HFF-Myc (cell line): ENCODE measurements around the gene TTC7B.

Experiments used
- DNase-seq: peaks from one replicate; pipeline ENCODE4 v3.0.0-alpha.2; 2011; ENCODE audit warnings: low read depth; ENCODE audit errors: extremely low read depth
- H3K4me3 ChIP-seq: replicated peaks from 2 replicates; pipeline ENCODE4 v1.5.1; 2011; ENCODE audit warnings: low read depth, mild to moderate bottlenecking, control low read depth, low read length
- TF ChIP-seq, protein P1 (sequence below): IDR thresholded peaks from 2 replicates; pipeline ENCODE4 v1.5.1; 2012; ENCODE audit warnings: mild to moderate bottlenecking, low read depth, low read length, control low read depth; ENCODE audit errors: missing control alignments

Gene TTC7B

DNA sequence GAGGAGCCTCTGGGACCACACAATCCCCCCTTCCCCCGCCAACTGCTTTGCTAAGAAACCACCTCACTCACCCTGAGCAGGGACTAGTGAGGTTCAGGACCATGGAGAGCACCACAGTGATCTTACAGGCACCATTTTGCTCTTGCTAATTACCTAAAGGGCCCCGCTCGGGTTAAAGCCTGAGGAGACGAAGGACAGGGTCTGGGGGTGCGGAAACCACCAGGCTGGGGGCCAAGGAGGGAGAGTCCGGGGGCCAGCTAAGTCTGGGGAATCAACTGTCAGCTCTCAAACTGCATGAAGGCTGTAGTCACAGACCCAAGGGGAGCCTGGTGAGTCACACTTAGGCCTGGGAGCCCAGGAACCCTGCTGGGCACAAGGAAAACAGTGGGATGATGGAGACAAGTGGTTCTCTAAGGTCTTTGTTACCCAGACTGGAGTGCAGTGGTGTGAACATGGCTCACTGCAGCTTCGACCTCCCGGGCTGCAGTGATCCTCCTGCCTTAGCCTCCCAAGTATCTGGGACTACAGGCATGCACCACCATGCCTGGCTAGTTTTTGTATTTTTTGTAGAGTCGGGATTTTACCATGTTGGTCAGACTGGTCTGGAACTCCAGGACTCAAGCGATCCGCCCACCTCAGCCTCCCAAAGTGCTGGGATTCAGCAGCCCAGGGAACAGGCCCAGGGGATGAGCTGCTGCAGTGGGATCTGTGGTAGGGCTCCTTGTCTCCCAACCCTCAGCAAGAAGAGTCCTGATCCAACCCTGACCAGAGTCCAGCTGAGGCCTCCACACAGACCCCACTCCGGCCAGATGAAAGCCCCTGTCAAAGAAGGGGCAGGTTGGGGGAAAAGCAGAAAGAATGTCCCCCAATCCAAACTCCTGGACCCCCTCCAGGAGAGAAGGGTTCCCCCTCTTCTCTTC, 320.6 kb downstream of the TTC7B start:
- no peak overlapping the region for H3K4me3 ChIP-seq
- peak; percentile 52 for DNase-seq
- TF ChIP-seq, protein P1, sequence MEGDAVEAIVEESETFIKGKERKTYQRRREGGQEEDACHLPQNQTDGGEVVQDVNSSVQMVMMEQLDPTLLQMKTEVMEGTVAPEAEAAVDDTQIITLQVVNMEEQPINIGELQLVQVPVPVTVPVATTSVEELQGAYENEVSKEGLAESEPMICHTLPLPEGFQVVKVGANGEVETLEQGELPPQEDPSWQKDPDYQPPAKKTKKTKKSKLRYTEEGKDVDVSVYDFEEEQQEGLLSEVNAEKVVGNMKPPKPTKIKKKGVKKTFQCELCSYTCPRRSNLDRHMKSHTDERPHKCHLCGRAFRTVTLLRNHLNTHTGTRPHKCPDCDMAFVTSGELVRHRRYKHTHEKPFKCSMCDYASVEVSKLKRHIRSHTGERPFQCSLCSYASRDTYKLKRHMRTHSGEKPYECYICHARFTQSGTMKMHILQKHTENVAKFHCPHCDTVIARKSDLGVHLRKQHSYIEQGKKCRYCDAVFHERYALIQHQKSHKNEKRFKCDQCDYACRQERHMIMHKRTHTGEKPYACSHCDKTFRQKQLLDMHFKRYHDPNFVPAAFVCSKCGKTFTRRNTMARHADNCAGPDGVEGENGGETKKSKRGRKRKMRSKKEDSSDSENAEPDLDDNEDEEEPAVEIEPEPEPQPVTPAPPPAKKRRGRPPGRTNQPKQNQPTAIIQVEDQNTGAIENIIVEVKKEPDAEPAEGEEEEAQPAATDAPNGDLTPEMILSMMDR = no peak

GRCh38 chr14:90491911-90492531, 324.2 kb downstream of the TTC7B start:
- no peak overlapping the region for H3K4me3 ChIP-seq
- no peak for DNase-seq
- TF ChIP-seq, protein P1 = no peak

DNA sequence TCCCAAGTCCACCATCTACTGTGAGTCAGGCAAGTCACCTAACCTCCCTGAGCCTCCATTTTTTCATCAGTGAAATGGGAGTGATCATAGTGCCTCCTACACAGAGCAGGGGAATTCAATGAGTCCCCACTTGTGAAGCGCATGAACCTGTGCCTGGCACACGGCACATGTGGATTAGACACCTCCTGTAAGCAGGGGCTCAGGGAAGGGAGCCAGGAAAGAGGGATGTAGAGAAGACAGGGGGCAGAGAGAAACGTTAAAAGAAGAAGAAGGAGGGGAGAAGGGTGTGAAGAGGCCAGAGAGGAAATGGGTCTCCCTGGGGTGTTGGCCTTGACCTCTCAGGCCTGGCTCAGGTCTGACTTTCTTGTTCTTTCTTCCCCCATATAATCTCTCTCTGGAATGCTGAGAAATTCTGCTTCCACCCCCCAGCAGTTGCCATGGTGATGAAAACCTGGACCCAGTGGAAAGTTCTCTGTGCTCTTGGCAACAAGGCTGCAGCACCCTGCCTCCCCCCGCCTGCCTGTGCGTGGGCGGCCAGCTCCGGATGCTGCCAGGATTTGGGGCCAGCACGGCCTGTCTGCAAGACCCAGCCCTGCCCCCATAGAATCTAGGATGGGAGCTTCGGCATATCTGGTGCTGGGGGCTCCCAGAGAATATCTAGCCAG, 324.9 kb downstream of the TTC7B start:
- TF ChIP-seq, protein P1 = no peak
- peak; percentile 41 for DNase-seq
- H3K4me3 ChIP-seq = no peak overlapping the region

DNA sequence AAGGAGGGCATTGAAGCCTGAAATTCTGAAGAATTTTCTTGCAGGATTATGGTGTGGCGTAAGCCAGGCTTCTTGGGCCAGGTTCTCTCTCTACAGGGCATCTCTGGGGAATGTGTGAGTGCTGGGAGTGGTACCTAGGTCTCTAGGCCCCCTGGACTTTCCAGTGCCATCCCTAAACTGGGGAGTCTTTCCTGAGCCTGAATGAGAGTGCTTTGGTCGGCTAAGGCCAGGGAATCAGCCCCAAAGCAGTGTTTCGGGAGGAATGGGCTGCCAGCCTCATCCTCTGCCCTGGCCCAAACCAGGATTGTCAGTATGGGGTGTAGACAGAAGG, 325.5 kb downstream of the TTC7B start:
- DNase-seq = no peak
- TF ChIP-seq, protein P1 = no peak

GRCh38 chr14:90489916-90490719, 326.1 kb downstream of the TTC7B start:
- no peak overlapping the region for H3K4me3 ChIP-seq
- TF ChIP-seq, protein P1 = no peak
- no peak for DNase-seq

More for the DNA sequence above, 325.5 kb downstream of the TTC7B start:
- no peak overlapping the region for H3K4me3 ChIP-seq

- DNase-seq = no peak
- H3K4me3 ChIP-seq = no peak overlapping the region
- TF ChIP-seq, protein P1 = no peak
Measured at GRCh38 chr14:90489306-90489705, 326.9 kb downstream of the TTC7B start.
